NB4 (cell line): Measurements from ENCODE around the gene OBP2B.

Experiments
- DNase-seq: peaks from one replicate; pipeline ENCODE4 v3.0.0; 2010; ENCODE audit warnings: low read depth
- H3K4me3 ChIP-seq: one replicate; pipeline ENCODE4 v1.5.1; 2011; ENCODE audit warnings: mild to moderate bottlenecking, low read depth, low read length, moderate library complexity
- MYC ChIP-seq: IDR thresholded peaks from 2 replicates; pipeline ENCODE4 v1.6.1; 2011; ENCODE audit warnings: low read depth, low read length
- POLR2A ChIP-seq: IDR thresholded peaks from 2 replicates; pipeline ENCODE4 v1.6.1; 2011; ENCODE audit warnings: mild to moderate bottlenecking; ENCODE audit not compliant: insufficient read length; ENCODE audit errors: extremely low read depth
- TF ChIP-seq, protein P1 (sequence below): IDR thresholded peaks from one replicate; pipeline ENCODE4 v1.5.1; 2012; ENCODE audit warnings: low read depth, low read length
- TF ChIP-seq, protein P2 (sequence below): IDR thresholded peaks from 2 replicates; pipeline ENCODE4 v1.6.1; 2011; ENCODE audit warnings: low read depth, low read length

The OBP2B gene

DNA sequence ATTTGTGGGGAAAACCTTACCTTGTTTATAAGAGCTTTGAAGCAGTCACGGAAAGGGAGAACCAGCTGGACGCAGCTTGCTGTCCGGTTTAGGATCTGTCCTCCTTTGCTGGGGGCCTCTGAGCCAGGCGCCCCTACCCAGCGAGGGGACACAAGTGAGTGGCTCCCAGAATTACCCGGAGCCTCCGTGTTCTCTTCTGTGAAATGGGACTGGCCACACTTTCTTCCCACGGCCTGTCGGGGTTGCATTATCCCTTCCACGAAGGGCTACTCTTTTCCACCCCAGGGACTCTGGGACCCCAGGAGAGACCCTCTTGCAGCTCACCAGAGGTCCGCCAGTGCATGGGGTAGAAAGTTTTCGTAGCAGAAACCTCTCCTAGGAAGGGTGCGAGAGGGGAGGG is 44.9 kb downstream of the OBP2B start:
- H3K4me3 ChIP-seq: peak overlapping the region; percentile 75
- no peak for DNase-seq
- TF ChIP-seq, protein P1, sequence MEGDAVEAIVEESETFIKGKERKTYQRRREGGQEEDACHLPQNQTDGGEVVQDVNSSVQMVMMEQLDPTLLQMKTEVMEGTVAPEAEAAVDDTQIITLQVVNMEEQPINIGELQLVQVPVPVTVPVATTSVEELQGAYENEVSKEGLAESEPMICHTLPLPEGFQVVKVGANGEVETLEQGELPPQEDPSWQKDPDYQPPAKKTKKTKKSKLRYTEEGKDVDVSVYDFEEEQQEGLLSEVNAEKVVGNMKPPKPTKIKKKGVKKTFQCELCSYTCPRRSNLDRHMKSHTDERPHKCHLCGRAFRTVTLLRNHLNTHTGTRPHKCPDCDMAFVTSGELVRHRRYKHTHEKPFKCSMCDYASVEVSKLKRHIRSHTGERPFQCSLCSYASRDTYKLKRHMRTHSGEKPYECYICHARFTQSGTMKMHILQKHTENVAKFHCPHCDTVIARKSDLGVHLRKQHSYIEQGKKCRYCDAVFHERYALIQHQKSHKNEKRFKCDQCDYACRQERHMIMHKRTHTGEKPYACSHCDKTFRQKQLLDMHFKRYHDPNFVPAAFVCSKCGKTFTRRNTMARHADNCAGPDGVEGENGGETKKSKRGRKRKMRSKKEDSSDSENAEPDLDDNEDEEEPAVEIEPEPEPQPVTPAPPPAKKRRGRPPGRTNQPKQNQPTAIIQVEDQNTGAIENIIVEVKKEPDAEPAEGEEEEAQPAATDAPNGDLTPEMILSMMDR: no peak
- TF ChIP-seq, protein P2, sequence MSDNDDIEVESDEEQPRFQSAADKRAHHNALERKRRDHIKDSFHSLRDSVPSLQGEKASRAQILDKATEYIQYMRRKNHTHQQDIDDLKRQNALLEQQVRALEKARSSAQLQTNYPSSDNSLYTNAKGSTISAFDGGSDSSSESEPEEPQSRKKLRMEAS: no peak
- TF ChIP-seq POLR2A (no peak), MYC (no peak)

DNA sequence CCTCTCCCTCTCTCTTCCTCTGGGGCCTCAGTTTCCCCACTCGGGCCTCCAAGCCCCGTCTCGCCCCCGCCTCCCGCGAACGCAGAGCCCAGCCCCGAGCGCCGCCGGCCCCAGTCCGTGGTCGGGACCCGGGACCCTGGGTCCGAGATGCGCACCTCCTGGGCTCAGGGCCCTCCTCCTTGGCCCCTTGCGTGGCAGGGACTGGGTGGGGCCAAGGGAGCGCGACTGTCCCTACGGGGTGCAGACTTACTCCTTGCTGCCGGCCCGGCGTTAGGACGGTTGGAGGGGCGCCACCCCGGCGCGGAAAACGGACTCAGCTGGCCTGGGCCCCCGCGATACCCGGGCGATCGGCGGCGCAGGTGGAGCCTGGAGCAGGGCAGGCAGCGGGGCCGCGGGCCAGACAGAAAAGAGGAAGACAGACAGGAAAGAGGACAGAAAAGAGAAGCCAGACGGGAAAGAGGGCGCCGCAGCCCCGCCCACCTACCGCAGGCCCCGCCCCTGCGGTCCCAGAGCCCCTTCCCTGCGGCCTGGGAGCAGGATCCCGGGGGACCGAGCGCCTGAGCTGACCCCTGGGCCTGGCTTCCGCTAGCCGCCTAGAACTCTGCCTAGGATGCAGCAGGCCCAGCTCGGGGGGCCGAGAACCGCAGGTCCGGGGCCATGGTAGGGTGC is 45.4 kb downstream of the OBP2B start, which contains the start of gene GBGT1:
Gene GBGT1, minus strand, starts transcription at position 411 of the 669 bp plus-strand sequence. CDS start 1,502 bp downstream, outside the sequence.
- H3K4me3 ChIP-seq: peak within 1 kb of the TSS; percentile 75
- TF ChIP-seq POLR2A (peak; percentile 80), MYC (no peak)
- TF ChIP-seq, protein P2: peak; percentile 7; the same call in 1 of the 2 replicates
- DNase-seq: peak; percentile 92

DNA sequence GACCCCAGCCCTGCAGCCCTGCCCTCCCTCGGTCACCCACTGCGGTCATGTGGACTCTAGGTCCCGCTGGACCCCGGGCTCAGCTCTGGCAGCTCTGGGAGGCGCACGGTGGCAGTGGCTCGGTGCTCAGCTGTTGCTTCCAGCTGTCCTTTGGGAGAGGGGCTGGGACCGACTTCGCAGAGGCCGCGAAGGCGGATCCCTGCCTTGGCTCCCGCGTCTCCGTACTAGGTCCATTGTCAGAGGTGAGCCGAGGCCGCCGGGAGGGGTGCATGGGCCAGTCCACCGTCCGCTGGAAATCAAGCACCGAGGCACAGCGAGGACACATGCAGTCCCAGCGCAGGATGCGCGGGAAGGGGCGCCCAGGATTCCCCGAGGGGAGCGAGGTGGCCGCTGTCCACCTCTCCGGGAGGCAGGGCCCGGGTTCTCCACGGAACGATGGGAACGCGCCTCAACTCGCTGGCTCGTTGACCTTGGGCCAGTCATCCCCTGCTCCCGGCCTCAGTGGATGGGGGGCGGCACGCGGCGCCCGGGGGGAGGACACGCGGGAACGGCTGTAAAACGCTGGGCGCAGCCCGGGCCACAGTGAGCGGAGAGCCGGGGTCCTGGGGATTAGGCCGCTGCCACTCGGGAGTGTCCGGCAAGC is 46.1 kb downstream of the OBP2B start:
- peak overlapping the region; percentile 75 for H3K4me3 ChIP-seq
- DNase-seq: no peak
- no peak for TF ChIP-seq POLR2A
- TF ChIP-seq, protein P1: no peak
- TF ChIP-seq, protein P2: no peak
- no peak for TF ChIP-seq MYC

DNA sequence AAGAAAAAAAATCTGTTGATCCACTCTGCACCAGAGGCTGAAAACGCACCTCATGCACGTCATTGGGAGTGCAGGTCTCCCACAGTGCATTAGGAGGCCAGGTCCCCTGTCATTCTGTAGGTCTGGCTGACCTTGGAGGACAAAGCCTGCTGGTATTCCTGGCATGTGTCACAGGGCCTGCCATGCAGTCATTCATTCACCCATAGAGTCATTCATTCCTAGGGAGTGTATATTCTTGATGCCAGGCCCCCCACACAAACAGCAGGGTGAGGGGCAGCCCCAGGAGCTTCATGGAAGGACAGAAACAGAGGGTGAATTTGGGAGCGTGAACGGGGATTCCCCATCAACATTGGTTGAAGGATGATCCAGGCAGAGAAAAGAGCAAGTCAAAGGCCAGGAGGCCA is 47.5 kb downstream of the OBP2B start:
- DNase-seq: no peak
- TF ChIP-seq, protein P1: no peak
- peak overlapping the region; percentile 42 for H3K4me3 ChIP-seq

DNA sequence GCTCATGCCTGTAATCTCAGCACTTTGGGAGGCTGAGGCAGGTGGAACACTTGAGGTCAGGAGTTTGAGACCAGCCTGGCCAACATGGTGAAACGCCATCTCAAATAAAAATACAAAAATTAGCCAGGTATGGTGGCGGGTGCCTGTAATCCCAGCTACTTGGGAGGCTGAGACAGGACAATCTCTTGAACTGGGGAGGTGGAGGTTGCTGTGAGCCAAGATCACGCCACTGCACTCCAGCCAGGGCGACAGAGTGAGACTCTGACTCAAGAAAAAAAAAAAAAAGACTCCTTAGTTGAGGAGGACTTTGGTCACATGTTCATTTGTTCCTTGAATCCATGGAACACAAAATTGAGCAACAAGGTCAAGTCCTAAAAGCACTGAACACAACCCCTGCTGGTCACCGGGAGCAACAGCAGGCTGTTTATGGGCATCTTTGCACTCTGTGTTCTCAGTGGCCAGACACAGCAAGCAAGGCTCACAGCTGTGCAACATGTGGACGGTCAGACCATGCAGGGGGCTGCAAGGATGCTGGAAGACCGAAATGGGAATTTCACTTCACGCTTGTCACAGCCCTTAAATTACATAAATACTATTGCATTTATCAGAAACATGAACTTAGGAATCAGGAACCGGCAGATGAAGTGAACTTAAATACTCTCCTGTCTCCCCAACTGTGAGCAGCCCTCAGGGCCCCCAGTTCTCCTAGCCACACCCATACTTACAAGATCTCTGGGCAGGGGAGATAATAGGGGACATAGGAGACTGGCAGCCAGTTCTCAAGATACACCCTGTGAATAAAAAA is 48.1 kb downstream of the OBP2B start:
- TF ChIP-seq, protein P1: peak; percentile 84
- TF ChIP-seq POLR2A: no peak
- TF ChIP-seq, protein P2: peak; percentile 82
- peak; percentile 26; the same call in 1 of the 2 replicates for TF ChIP-seq MYC
- H3K4me3 ChIP-seq: peak overlapping the region; percentile 42
- DNase-seq: peak; percentile 81

DNA sequence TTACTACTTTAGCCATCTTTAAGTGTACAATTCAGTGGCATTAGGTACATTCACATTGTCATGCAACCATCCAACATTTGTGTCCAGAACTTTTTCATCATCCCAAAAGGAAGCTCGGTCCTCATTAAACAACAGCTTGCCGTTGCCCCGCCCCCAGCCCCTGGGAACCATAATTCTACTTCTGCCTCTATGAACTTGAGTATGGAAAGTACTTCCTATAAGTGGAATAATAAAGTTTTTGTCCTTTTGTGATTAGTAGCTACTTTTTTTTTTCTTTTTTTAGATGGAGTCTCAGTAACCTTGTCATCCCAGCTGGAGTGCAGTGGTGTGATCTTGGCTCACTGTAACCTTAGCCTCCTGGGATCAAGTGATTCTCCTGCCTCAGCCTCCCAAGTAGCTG is 50.4 kb downstream of the OBP2B start:
- no peak overlapping the region for H3K4me3 ChIP-seq
- DNase-seq: no peak
- TF ChIP-seq POLR2A (no peak), MYC (no peak)
- TF ChIP-seq, protein P2: no peak
- TF ChIP-seq, protein P1: no peak
